ENCODE data around the gene PLOD1.

- TF ChIP-seq, protein P1, sequence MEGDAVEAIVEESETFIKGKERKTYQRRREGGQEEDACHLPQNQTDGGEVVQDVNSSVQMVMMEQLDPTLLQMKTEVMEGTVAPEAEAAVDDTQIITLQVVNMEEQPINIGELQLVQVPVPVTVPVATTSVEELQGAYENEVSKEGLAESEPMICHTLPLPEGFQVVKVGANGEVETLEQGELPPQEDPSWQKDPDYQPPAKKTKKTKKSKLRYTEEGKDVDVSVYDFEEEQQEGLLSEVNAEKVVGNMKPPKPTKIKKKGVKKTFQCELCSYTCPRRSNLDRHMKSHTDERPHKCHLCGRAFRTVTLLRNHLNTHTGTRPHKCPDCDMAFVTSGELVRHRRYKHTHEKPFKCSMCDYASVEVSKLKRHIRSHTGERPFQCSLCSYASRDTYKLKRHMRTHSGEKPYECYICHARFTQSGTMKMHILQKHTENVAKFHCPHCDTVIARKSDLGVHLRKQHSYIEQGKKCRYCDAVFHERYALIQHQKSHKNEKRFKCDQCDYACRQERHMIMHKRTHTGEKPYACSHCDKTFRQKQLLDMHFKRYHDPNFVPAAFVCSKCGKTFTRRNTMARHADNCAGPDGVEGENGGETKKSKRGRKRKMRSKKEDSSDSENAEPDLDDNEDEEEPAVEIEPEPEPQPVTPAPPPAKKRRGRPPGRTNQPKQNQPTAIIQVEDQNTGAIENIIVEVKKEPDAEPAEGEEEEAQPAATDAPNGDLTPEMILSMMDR (IDR thresholded peaks at IDR 0.05; ENCODE audit: low read depth, low read length, poor library complexity, severe bottlenecking) = no peak
- no peak for TF ChIP-seq EZH2phosphoT487 (IDR thresholded peaks at IDR 0.05; ENCODE audit: borderline replicate concordance, low read length)
Measured at GRCh38 chr1:12015499-12015898, 81.0 kb downstream of the PLOD1 start.
